GM21390 (cell line): Measurements from ENCODE around the gene SLC36A3.
"Not testable (repeated sequence)": the region's sequence is repeated elsewhere in the genome, so short reads cannot be mapped to it uniquely, and the experiment has no call there.

Source experiments
- ATAC-seq: cut with Tn5 transposase; IDR thresholded peaks from one replicate; pipeline ENCODE4 v1.9.1; 2021; ENCODE audit not compliant: unreplicated experiment

The SLC36A3 gene

DNA sequence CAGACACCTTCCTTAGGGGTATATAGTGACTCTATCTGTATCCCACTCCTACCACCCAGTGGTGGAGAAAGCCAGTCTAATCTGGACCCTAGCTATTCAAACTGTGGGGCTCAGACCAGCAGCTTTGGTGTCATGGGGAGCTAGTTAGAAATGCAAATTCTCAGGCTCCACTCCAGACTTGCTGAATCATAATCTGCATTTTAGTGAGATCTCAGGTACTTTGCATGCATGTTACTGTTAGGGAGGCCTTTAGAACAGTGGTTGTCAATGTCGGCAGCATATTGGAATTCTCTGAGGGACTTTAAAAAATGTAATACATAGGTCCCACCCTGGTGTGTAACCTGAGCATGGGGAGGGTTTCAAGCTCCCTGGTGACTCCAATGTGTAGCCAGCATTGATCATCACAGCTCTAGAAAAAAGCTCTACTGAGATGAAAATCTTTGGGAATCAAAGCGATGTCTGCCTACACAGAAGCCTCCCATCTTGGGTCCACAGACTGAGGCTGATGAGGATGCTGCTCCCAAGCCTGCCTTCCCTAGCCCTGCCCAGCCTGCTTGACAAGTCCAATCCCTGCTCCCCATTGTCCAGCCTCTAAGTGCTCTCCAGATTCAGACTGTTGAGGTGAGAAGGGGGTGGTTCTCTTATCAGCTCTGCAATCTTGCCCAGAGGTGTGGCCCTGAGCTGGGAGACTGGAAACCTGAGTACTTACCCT, 62.5 kb downstream of the SLC36A3 start:
- peak; percentile 34 for ATAC-seq

DNA sequence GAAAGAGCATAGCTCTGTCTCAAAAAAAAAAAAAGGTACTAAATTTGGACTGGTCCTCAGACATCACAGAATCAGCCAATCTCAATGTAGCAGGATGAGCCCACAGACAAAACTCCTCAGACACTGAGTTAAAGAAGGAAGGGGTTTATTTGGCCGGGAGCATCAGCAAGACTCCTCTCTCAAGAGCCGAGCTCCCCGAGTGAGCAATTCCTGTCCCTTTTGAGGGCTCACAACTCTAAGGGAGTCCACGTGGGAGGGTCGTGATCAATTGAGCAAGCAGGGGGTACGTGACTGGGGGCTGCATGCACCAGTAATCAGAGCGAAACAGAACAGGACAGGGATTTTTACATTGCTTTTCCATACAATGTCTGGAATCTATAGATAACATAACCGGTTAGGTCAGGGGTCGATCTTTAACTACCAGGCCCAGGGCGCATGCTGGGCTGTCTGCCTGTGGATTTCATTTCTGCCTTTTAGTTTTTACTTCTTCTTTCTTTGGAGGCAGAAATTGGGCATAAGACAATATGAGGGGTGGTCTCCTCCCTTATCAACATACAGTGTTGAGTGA, 63.2 kb downstream of the SLC36A3 start:
- not testable (repeated sequence) for ATAC-seq

DNA sequence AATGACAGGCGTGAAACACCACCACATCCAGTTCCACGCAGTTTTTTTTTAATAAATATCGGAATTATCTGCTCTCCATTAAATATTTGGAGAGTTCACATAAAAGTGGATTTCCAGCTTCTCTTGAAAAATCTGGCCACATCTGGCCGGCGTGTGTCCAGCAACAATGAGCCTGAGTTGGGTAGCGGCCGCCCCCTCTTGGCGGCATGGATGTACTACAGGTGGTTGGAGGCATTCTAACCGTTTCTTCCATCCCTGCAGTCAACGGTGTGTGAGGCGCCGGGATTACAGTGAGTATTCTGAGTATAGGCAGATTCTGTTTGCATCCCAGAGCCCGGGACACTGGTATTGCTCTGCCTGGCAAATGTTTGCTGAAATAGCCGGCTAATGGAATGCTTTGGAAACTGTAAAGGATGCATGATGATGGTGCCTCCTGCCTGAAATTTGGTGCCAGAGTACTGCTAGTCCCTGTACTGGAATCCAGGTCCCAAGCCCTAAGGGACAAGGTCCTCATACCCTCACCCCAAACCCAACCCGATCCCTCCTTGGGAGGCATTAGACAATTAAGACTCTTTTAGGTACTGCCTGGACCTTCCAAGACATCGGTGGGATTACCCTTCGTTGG, 64.2 kb downstream of the SLC36A3 start:
- peak; percentile 37 for ATAC-seq

DNA sequence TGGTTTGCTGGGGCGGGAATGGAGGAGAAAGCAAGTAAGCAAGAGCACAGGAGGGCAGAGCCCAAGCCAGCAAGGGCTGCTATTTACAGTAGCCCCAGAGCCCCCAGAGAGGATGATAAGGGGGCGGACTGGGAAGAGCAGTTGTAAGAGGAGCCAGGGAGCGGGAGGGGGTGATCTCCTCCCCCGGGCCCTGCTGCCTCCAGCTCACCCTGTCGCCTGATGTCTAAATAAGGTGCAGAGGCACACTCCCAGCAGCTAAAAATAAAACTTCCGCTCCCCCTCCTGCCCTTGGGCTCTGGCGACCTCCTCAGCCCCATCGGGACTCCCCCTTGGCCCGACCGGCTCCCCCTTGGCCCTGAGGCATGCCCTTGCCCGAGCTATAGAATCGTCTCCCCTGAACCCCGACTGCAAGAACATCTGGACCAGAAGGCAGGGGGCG, 65.2 kb downstream of the SLC36A3 start:
- ATAC-seq = peak; percentile 29

DNA sequence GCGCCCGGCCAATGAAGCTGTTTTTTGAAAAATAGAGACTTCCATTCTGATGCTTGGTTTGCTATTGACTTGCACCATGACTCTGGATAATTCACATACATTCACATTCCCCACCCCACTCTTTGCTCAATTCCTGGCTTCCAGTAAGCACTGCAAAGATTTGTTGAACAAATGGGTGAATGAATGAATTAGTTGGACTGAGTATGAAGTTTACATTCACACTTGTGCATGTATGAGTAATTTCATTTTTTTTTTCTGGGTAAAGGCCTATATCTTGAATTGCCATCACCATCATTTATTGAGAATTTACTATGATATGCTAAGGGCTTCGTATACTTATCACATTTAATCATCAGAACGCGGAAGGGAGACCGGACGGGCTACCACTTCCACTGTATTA, 65.9 kb downstream of the SLC36A3 start:
- no peak for ATAC-seq

DNA sequence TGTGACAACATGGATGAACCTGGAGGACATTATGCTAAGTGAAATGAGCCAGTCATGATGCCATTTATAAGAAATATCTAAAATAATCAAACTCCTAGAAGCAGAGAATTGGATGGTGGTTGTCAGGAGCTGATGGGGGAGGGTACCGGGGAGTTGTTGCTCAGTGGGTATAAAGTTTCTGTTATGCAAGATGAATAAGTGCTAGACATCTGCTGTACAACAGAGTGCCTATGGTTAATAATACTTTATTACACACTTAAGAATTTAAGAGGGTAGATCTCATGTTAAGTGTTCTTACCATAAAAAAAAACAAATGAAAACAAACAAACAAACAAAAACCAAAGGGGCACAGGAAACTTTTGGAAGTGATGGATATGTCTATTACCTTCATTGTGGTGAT, 66.7 kb downstream of the SLC36A3 start:
- ATAC-seq = no peak

DNA sequence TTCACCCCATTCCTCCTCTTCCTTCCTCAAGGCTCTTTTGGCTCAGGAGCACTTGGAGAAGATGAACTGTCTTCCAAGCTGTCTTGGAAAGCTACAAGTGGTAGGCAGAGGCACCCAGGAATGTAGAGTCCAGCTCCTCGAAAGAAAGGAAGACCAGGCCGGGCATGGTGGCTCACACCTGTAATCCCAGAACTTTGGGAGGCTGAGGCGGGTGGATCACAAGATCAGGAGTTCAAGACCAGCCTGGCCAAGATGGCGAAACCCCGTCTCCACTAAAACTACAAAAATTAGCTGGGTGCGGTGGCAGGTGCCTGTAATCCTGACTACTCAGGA, 68.4 kb downstream of the SLC36A3 start:
- not testable (repeated sequence) for ATAC-seq

DNA sequence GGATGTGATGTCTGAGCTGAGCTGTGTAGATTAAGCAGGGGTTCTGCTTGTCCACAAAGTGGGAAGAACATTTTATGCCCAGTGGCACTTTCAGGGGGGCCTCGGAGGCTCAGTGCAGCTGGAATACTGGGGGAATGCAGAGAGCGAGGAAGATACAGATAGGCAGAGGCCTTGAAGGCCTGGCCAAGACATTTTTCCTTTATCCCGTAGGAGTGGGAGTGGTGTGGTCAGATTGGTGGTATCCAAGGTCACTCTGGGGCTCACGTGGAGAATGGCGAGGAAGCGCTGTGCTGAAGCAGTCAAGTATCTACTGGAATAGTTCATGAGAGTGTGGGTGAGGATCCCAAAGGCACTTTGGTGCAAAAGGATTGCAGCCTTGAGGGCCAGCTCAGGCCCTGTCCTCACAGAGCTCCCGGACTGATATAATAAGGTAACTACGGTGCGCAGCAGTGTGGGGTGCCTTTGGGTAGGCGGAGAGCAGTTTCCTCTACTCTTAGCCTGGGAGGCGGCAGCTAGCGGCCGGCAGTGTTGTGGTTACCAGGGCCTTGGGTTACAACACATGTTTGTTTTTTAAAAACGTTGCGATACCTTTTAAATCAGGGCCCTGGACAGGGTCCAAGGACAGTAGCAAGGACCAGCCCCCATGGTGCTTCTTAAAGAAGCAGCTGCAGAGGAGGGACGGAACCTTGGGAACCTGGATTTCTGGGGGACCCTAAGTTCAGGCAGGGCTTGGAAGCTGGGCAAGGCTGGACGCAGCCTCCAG, 68.9 kb downstream of the SLC36A3 start:
- peak; percentile 66 for ATAC-seq

DNA sequence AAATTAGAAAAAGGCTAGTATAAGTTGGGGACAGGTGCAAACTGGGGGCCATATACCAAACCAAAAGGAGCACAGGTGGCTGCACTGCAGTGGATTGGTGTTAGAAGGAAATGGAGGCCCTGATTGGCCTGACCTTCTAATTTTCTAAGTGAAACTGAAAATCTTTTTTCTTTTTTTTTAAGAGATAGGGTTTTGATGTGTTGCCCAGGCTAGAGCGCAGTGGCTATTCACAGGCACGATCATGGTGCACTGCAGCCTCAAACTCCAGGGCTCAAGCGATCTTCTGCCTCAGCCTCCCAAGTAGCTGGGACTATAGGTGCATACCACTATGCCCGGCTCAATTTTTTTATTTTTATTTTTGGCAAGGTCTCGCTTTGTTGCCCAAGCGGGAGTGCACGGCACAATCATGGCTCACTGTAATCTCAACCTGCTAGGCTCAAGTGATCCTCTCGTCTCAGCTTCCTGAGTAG, 69.9 kb downstream of the SLC36A3 start:
- peak; percentile 73 for ATAC-seq

DNA sequence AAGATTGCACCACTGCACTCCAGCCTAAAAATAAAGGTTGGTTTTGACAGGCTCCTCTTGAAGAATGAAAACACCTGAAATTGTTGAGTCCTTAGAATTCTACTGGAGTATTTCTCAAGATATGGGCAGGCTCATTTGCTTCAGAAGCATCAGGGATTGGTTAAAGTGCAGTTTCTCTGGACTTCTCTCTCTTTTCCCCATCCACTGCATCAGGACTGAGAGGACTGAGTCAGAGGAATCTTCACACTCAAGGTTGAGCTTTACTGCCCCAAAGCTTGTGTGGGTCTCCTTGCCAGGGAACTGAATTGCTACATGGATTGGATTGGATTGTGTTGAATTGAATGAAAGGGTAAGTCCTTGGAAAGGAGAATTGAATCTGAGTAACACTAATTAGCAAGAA, 72.2 kb downstream of the SLC36A3 start:
- no peak for ATAC-seq

DNA sequence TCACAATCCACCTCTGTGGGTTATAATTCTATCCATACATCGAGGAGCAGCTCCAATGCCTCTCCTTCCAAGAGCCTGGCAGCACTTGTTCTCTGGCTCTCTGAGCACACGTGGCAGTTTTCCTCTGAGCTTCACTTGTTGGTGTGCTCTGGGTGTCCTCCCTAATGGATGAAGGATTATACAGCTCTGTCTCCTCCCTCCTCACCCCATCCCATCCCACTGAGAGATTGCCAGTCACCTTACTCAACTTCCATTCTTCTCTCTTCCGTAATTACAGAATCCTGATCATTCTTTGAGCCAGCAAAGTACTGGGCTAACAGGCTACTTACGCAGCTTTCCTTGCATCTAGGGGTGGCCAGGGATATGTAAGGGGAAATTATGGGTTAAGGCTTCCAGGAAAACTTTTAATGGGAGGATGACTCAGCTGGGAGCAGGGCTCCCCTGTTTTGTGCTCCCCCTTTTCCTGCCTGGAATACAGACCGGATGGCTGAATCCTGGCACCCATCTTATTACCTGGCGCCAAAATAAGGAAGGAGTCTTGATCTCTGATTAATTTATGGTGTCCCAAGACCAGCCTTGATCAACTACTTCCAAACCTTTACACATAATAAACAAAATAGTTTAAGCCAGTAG, 73.4 kb downstream of the SLC36A3 start:
- no peak for ATAC-seq

DNA sequence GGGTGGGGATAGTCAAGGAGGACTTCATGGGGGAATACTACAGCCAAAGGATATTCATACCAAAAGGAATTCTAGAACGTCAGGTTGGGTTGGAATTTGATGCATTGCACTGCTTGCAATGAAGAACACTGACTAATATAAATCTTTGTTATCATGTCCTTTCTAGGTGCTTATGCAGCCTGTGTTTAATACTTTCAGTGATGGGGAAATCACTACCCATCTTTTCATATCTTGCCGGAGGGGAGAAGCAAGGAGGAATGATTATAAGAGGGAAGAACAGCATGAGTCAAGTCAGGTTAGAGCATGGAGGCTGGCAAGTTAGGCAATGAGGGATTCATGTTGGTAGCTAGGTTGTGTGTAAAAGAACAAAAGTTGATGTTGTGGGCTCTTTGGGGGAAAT, 74.6 kb downstream of the SLC36A3 start:
- no peak for ATAC-seq

DNA sequence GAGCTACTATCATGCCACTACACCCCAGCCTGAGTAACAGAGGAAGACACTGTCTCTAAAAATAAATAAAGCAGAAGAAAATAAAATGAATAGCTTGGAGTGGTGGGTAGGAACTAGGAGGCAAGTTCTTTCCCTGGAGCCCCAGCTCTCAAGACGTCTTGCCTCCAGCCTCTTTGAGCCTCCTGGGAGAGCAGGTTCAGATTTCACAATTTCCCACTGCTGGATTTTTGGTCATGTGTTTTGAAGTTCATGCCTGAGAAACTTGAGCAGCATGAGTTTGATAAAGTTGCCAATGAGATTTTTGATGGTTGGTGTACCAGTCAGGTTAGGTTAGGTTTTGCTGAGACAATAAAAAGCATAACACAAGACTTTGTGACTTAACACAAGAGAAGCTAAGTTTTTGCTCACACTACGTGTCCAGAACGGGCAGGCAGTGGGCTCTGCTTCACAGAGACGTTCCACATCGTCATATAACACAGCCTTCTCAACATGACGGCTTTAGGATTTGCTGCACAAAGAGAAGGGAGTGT, 75.6 kb downstream of the SLC36A3 start:
- no peak for ATAC-seq
